Myocyte (in vitro differentiated cells): ENCODE data around the gene TMC1. TPM values are rescaled to one million over a fixed set of nuclear protein-coding genes. Genes with fewer than 3 reads are reported as not detected.
"Not testable (repeated sequence)": the region's sequence is repeated elsewhere in the genome, so short reads cannot be mapped to it uniquely, and the experiment has no call there.

Experiments used
- DNase-seq: peaks from one replicate; pipeline ENCODE4 v3.0.0-alpha.2; 2012; ENCODE audit warnings: low read depth
- polyA plus RNA-seq: library from polyadenylated mRNA; unstranded; fragments of >200 nt; gene quantifications from one replicate; pipeline ENCODE4 v1.2.1, GENCODE V29; 2012; ENCODE audit warnings: missing spikeins
- total RNA-seq: library from RNA; depleted of rRNA; stranded (reverse); fragments of >200 nt; gene quantifications from 2 replicates; pipeline ENCODE4 v1.2.3, GENCODE V29; 2014

TMC1 gene
- 0.40 TPM in 1 of 2 replicates, not detected in the other for total RNA-seq
- 0.09 TPM for polyA plus RNA-seq

DNA sequence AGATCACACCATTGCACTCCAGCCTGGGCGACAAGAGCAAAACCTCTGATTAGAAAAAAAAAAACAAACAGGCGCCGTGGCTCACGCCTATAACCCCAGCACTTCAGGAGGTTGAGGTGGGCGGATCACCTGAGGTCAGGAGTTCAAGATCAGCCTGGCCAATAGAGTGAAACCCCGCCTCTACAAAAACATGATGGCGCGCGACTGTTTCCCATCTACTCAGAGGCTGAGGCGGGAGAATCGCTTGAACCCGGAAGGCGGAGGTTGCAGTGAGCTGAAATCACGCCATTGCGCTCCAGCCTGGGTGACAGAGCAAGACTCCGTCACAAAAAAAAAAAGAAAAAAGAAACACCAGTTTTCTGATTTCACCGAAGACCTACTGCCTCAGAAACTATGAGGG lies at the start of gene TMC1:
Gene TMC1, plus strand, starts transcription at position 193 of the 400 bp plus-strand sequence. CDS start 127,041 bp downstream, outside the sequence.
- not testable (repeated sequence) for DNase-seq

DNA sequence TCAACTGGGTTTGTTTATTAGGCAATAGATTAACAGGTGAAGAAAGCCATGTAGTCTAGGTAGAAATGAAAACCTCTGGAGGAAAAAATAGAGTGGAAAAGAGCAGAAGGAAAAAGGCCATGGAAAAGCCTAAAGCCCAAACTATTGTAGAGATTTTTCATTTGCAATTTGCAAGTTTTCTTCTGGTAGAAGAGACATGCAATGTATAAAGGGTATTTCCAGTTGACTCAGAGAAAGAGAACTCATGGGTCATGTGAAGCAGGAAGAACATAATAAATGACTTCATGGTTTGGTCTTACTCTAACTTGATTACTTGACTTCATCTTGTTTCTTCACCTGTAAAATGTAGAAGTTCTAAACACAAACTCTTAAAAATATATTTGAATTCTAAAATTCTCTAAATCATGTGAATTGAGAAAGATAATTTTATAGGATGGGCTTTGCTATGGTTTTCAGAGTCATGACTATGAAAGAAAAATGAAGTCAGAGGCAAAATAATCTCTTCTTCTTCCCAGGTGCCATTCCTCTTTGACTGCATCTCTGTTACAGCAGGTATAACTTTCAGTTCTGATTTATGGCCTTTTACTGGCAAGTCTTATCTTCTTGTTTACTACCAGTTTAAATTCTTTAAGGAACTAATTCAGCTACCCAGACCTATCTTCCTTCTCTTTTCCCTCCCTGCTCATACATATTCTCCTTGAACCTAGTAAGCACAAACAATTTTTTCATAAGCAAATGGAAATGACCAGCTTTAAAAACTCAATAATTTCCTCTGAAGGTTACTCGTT lies 47.7 kb upstream of the TMC1 start:
- no peak for DNase-seq

DNA sequence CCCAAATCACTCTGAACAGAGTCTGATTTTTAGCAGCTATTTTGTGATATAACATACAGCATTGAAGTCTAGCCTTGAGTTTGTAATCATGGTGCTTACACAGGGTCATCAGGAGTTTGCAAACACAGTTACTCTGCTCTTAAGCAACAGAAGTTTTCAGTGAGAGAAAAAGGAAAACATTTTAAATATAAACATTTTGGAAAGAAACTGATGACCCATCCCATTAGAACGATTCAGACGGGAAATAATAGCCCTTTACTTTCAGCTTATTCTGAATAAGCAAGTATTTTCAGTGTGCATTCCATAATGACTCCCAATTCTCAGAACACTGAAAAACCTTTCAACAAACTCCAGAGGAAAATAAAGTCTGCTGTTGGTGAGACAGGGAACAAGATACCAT lies 46.7 kb upstream of the TMC1 start:
- no peak for DNase-seq

DNA sequence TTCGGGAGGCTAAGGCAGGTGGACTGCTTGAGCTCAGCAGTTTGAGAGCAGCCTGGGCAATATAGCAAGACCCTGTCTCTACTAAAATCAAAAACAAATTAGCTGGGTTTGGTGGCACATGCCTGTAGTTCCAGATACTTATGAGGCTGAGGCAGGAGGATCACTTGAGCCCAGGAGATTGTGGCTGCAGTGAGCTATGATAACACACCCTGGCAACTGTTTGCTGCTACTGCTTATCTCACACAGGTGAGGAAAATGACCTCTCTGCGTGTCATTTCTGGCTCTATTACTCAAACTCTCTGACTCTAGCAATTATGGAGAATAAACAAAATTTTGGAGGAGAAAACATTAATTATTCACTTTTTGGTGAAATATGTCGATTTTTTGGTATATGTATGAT lies 45.3 kb upstream of the TMC1 start:
- DNase-seq: no peak

- peak; percentile 18 for DNase-seq
Measured at GRCh38 chr9:72476617-72477437, 44.6 kb upstream of the TMC1 start.

DNA sequence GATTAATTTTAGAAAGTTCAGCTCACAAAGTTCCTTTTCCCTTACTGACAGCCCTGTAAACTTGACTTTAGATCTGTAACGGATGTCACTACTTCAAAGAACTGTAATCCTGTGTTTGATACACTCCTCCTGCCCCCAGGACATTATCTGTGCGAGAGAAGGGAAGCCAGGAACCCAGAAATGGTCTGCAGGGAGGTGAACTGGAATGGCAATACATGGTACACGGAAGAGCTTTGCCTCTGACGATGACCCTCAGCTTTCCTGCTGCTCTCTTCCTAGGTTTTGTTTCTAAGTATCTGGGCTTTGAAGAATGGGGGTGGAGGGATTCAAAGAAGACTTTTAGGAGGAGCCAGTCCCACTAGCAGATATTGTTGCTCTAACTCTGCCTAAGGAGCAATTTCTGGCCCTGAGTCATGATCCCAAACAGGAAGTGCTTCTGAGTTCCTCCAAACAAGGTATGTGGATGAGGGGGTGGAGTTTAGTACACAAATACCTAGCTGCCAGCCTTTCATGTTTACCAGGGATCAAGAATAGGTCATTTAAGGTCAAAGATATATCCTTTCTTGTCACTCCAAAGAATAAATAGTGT lies 43.4 kb upstream of the TMC1 start:
- DNase-seq: peak; percentile 55

DNA sequence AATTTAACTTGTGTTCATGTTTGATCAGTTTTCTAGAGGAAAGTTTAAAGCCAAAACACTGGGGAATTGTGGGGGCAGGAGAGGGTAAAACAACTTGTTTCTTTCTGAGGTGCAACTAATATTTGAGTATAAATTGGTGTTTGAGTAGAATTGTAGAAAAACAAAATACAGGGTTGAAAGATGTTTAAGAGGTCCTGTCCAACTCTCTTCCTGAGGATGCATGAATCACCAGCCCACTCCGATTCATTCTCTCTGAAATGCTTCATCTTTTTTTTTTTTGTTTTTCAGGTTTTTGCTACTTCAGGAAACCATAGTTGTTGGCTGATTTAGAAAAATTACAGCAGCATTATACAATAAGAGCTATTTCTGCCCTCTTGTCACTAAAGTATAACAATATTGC lies 42.4 kb upstream of the TMC1 start:
- DNase-seq: no peak

DNA sequence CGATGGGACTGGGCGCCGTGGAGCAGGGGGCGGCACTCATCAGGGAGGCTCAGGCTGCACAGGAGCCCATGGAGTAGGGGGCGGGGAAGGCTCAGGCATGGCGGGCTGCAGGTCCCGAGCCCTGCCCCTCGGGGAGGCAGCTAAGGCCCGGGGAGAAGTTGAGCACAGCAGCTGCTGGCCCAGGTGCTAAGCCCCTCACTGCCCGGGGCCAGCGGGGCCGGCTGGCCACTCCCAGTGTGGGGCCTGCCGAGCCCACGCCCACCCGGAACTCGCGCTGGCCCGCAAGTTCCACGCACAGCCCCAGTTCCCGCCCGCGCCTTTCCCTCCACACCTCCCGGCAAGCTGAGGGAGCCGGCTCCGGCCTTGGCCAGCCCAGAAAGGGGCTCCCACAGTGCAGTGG lies 41.1 kb upstream of the TMC1 start:
- DNase-seq: not testable (repeated sequence)

DNA sequence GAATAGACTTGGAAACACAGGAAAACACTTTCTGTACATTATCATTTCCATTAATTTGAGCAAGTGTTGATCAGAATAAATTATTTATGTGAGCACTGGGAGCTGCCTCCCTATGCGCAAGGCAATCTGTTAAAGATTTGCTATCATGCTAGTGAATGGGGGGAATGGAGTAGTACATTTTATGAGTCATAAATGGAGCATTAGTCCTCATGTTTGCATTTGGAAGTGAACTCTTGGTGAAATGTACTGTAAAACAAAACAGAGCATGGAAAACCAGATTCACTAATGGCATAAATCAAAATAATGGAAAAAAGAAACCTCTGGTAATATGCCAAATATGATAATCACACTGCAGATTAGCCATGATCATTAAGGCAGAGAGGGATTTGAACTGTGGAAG lies 40.5 kb upstream of the TMC1 start:
- DNase-seq: no peak

DNA sequence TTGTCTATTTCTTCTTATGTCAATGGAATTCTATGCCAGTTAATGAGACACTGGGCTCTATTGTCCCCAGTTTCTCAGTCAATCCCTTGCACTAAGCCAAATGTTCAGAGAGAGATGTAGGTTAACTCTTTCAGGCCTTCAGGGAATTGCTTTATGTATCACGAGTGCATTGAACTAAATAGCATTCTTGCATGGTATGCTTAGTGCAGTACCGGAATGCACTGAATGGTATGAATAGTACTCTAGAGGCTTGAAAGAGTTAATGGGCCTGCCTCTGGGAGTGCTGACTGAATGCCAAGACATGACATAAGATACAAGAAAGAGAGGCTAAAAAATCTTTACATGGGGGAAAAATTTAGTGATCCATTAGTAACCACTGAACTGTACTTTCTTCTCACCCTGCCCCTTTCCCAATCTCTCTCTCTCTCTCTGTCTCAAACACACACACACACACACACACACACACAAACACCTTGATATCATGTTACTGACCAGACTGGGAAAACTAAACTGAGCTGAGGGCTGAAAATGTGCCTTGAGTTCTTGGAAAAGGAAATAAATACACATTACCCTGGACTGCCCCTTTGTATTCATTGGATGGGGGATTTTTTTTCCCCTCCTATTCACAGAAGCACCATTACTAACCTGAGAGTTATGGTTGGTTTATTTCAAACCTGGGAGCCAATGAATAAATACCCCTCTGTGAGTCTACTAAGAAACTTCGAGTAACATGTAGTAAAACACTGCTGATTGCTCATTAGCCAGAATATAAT lies 35.4 kb upstream of the TMC1 start:
- DNase-seq: no peak

- peak; percentile 57 for DNase-seq
Measured at GRCh38 chr9:72486594-72486955, 34.8 kb upstream of the TMC1 start.

GRCh38 chr9:72487665-72488064 lies 33.7 kb upstream of the TMC1 start:
- DNase-seq: not testable (repeated sequence)

GRCh38 chr9:72489986-72490385 lies 31.4 kb upstream of the TMC1 start:
- DNase-seq: no peak

- no peak for DNase-seq
Measured at GRCh38 chr9:72491242-72491641, 30.2 kb upstream of the TMC1 start.

GRCh38 chr9:72494051-72494450 lies 27.4 kb upstream of the TMC1 start:
- DNase-seq: no peak

DNA sequence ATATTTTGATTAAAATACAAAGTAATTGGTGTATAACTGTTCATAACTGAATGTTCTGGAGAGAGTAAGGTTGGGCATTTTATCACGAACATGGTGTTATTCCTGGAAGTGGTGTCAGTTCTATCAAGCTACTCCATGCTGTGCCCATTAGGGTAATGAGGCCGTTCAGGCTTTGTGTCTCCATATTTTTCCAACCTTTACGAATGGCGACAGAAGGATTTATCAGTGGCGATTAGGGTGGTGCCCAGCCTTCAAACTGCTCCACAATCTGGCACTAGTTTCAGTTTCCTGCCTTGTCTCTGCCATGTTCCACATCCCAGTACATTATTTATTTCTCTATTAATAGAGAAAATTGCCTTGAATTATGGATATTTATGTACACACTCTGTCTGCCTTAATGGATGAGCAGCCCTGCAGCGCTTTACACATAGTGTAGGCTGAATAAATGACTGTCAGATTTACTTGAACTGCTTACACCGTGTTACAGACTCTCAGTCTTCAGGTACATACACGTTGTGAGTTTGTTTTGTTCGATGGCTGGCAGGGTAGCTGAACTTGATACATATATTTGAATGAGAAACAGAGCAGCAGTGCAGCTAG lies 23.9 kb upstream of the TMC1 start:
- no peak for DNase-seq

DNA sequence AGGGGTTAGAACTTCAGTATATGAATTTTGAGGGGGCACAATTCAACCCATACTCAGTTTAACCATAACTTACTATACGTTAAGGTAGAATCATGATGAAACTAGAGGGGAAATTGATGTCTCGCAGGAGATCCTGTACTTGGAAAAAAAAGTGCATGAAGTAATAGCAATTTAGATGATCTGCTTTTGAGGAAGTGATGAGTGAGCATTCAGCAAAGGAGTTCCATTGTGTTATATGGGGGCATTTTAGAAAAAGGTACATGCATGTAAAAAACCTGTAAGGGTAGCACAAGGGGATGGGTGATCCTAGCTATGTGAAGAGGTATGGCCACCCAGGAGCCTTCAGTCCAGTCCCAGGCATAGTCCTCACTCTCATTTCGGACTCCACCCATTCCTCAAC lies 14.8 kb upstream of the TMC1 start:
- DNase-seq: no peak

- DNase-seq: no peak
Measured at GRCh38 chr9:72509053-72509452, 12.4 kb upstream of the TMC1 start.

DNA sequence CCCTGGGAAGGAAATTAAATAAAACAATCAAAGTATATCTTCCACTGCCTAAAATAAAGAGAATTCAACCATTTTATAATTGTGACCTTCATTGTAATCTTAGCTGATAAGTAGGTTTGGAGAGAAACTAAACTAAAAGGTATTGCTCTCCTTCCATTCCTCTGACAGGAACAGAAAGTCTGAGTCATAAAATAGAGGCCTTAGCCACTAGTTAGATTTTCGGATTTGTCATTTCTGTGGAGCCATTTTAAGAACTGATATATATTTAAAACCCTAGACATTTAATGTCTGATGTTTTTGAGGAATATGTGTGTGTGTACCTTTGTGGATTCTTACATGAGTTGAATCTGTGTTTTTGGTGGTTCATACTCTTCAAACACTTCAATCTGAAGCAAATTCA lies 11.8 kb upstream of the TMC1 start:
- DNase-seq: peak; percentile 13

DNA sequence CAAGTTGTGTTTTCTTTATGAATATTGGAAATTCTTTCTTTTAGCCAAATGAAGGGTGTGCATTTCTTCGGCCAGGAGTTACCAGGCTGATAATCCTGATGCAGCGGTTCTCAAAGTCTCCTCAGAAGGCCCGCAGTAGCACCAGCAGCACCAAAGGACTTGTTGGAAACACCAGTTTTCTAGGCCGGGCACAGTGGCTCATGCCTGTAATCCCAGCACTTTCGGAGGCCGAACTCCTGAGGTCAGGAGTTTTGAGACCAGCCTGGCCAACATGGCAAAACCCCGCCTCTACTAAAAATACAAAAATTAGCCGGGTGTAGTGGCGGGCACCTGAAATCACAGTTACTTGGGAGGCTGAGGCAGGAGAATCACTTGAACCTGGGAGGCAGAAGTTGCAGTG lies 397 bp upstream of the TMC1 start:
- not testable (repeated sequence) for DNase-seq
